CD4-positive, alpha-beta T cell treated with Interleukin-6 at 100 ng/mL for 8 hours (primary cell): ENCODE data around the gene CD68.

ENCODE experiments used
- DNase-seq: peaks from one replicate; pipeline ENCODE4 v3.0.0-alpha.2; 2020; ENCODE audit warnings: mixed read lengths, low spot score

The CD68 gene

GRCh38 chr17:7559320-7560171 is 19.9 kb upstream of the CD68 start:
- DNase-seq, result no peak

GRCh38 chr17:7560172-7561027 is 19.0 kb upstream of the CD68 start:
- DNase-seq, result peak; percentile 35

GRCh38 chr17:7561028-7561575 is 18.3 kb upstream of the CD68 start:
- DNase-seq, result peak; percentile 79

DNA sequence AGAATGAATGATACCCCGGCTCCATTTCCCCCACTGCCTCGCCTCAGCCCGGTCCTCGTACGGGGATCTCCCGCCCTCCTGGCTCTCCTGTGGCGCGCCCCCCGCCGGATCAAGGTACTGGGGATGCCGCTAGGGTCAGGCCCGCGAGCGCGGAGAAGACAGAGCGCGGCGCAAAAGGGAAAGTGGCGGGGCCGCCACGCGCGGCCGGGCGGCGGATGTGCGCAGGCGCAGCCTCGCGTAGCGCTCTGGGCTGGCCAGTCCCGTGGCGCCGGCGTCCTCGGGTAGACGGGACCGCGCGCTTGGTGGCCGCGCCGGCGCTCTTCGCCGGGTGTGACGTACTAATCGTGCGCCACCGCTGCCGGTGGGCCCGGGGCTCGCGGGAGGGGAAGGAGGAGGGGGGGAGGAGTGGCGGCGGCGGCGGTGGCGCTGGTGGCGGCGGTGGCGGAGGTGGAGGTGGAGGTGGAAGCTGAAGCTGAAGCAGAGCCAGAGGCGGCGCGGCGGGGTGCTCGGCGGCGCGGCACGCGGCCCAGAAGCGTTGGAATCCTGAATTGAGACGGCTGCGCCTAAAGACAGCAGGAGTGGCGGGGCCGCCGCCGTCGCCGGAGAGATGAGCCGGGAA is 17.7 kb upstream of the CD68 start, which contains the start of gene SENP3:
TSS of gene SENP3 (plus strand) at position 331 of the 619 bp plus-strand sequence. CDS start 1,158 bp downstream, outside the sequence.
- peak; percentile 88 for DNase-seq

DNA sequence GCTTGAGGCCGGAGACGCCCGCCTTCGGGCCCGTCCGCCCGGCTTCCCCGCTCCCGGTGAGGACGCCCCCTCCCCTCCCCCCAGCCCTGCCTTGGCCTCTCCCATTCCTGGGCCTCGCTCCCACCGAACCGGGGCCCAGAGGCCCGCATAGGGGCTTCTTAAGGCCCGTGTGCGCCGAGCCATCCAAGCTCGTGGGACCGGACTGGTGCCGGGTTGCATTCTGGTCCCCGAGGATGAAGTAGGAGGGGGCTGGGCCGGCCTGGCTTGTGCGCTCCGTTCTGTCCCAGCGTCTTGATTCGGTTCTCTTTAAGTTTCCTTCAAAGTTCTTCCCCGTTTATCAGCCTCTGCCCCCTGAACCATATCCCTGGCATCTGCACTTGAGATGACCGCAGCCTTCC is 17.2 kb upstream of the CD68 start:
- DNase-seq, result no peak

- DNase-seq, result no peak
Measured at GRCh38 chr17:7563115-7563869, 16.1 kb upstream of the CD68 start.

DNA sequence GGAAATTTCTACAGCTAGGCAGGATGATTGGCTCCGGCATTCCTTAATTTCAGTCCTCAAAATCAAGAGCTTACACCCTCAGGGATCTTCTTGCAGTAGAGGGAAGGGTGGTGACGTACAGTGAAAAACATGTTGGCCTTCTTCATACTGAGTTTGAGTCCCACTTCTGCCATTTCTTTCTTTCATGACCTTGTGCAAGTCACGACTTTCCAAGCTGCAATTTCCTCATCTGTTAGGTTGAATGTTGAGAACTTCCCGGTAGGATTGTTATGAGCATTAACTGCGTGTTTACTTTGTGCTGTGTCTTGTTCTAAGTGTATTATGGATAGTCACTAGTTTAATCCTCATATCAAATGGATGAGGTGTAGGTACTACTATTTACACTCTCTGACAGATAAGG is 9.9 kb upstream of the CD68 start:
- DNase-seq, result no peak

DNA sequence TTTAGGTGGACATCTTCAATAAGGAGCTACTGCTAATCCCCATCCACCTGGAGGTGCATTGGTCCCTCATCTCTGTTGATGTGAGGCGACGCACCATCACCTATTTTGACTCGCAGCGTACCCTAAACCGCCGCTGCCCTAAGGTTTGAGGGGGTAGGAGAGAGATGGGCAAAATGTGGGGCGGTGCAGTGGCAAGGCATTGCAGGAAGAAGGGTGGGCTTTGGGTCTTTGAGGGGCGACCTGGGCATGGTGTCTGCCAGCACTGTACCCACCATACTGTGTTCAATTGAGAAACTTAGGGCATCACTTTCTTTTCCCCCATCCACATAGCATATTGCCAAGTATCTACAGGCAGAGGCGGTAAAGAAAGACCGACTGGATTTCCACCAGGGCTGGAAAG is 9.1 kb upstream of the CD68 start:
- no peak for DNase-seq

- DNase-seq, result no peak
Measured at GRCh38 chr17:7572338-7572587, 7.2 kb upstream of the CD68 start.

DNA sequence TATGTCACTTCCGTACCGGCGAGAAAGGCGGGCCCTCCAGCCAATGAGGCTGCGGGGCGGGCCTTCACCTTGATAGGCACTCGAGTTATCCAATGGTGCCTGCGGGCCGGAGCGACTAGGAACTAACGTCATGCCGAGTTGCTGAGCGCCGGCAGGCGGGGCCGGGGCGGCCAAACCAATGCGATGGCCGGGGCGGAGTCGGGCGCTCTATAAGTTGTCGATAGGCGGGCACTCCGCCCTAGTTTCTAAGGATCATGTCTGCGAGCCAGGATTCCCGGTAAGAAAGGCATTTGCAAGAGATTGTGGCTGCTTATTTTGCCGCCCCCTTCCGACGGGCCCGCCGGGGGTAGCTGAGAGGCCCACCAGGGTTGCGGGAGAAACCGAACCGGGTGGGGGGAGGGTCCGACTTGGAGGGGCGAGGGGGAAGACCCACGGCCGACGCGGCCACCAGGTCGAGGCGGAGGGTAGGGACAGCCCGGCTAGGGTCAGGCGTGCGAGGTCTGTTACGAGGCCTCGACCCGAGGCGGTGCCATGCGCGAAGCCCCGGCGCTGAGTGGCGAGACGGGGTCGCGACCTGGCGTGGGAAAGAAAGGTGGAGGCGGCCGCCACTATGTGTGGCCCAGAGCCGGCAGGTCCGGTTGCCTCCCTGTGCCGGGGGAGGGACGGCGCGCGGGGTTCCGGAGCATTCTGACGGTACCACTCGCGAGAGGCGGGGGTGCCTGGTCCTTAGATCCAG is 6.7 kb upstream of the CD68 start:
- DNase-seq, result peak; percentile 99

DNA sequence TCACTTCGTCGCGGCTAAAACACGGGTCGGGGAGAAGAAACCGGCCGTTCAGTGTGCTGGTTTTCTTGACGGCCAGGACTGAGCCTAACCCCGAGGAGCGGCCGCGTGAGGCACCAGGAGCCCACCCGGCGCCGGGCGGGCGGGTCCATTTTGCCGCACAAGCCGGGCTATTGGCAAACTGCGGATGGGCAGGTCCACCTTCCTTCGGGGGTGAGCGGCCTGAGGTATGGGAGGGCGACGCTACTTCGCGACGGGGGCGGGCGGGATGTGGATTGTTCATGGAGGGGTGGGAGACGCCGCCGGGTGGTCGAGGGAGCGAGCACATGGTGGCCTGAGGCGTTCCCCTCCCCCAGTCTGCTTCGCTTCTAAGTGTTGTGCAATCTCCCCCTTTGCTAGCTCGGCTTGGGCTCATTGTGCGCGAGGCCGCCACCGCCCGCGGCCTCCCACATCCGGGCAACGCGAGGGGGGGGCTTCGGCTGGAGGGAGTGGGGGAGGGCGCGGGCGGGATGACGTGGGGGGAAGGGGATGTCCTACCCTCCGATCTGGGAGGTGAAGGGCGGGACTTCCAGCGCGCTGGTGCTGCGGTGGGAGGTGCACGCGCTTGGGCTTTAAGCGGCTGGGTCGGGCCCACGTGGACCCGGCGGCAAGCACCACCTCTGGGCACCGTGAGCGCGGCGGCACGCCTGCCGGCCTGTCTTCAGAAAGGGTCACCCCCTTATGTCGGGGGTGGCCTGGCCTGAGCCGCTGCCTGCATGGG is 5.9 kb upstream of the CD68 start:
- peak; percentile 93 for DNase-seq

DNA sequence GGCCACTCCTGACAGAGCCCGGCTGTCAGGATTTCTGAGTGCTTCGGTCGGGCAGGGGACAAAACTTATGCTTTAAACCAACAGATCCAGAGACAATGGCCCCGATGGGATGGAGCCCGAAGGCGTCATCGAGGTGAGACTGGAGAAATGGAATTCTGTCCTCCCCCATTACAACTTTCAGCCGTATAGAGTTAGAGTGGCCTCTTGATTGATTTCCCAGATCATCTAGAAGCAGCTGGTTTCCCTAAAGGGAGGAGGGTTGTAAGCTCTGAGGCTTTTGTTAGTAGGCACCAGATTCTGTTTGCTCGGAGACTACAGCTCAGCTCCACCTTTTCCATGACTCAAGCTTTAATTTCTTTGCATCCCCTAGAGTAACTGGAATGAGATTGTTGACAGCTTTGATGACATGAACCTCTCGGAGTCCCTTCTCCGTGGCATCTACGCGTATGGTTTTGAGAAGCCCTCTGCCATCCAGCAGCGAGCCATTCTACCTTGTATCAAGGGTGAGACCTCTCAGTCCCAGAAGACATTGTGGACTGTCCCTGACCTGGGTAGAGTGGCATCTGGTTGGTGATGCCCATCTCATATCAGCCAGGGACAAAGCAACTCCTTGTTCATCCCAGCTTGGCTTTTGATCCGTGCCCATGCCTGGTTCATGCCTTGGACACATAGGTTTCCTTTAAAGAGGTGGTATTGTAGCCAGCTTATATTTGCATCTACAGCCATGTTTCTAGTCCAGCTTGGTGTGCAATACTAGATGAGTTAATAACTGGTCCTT is 5.1 kb upstream of the CD68 start:
- no peak for DNase-seq

- DNase-seq, result no peak
Measured at GRCh38 chr17:7575481-7575883, 4.0 kb upstream of the CD68 start.

- no peak for DNase-seq
Measured at GRCh38 chr17:7575959-7576358, 3.5 kb upstream of the CD68 start.

DNA sequence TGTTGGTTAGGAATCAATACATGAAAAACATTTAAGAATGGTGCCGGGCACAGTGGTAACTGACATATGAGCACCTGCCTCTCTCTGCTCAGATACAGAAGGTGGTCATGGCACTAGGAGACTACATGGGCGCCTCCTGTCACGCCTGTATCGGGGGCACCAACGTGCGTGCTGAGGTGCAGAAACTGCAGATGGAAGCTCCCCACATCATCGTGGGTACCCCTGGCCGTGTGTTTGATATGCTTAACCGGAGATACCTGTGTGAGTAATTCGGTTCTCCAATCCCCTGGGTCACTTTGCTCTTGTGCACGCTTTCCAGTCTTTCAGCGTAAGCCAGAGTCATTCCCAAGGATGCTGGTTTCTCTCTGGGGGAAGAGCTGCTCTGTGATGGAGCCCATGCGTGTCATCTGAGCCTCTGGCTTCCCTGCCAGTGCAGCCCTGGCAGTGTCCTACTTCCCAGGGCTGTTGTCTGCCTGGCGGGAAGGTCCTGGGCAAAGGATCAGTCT is 3.0 kb upstream of the CD68 start:
- DNase-seq, result no peak

DNA sequence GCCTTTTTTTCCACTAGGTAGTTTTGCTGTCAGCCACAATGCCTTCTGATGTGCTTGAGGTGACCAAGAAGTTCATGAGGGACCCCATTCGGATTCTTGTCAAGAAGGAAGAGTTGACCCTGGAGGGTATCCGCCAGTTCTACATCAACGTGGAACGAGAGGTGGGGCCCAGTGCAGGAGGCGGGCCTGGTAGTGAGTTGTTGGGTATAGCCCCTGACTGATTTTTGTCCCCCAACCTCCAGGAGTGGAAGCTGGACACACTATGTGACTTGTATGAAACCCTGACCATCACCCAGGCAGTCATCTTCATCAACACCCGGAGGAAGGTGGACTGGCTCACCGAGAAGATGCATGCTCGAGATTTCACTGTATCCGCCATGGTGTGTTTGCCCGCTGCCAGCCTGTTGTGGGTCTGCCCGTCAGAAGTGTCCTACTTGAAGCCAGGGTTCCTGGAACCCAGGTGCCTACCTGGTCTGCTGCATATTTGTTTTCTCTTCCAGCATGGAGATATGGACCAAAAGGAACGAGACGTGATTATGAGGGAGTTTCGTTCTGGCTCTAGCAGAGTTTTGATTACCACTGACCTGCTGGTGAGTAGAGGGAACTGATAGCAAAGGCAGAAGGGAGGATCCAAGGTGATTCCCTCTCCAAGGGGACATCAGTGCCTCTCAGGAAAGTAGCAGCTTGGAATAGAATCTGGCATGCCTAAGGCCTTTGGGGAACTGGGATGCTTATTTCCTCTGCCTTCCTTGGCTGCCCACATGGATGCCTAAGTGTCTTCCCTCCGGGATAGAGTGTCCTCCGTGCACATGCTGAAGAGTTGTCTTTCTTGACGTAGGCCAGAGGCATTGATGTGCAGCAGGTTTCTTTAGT is 1.9 kb upstream of the CD68 start:
- no peak for DNase-seq

- DNase-seq, result no peak
Measured at GRCh38 chr17:7579834-7580603, 581 bp downstream of the CD68 start.
